Body of pancreas (tissue), 4 donors: ENCODE data around the gene QPCTL. TPM values are rescaled to one million over a fixed set of nuclear protein-coding genes. Genes with fewer than 3 reads are reported as not detected.

Source experiments
- ATAC-seq: fragments of 150-250 bp; one replicate; pipeline ENCODE4 v1.9.1; 2016
- DNase-seq, 4 donors: peaks; one replicate each; pipeline ENCODE4 v3.0.0-alpha.2; 2019
- H3K27ac ChIP-seq, 4 donors: fragments of 200-600 bp; sonication (generic); 1 replicate in 3 of 4; 2 replicates in 1 of 4; pipeline versions ENCODE4 v1.5.1 to v1.6.1; 2016 to 2019; ENCODE audit warnings: mild to moderate bottlenecking in 1 of 4, mixed read lengths in 1 of 4, moderate library complexity in 1 of 4
- H3K27me3 ChIP-seq, 2 donors: fragments of 200-600 bp; sonication (generic); one replicate each; pipeline ENCODE4 v1.6.0; 2016; ENCODE audit warnings: mild to moderate bottlenecking in 1 of 2
- H3K36me3 ChIP-seq, 2 donors: fragments of 200-600 bp; sonication (generic); replicated peaks in 1 of 2; 2 replicates each; pipeline ENCODE4 v1.5.1; 2016; ENCODE audit warnings: low read depth in 2 of 2; ENCODE audit not compliant: insufficient read depth in 1 of 2
- H3K4me1 ChIP-seq: fragments of 200-600 bp; sonication (generic); one replicate; pipeline ENCODE4 v1.6.0; 2016
- H3K4me3 ChIP-seq, 2 donors: fragments of 200-600 bp; sonication (generic); 1 replicate in 1 of 2; 2 replicates in 1 of 2; pipeline ENCODE4 v1.5.1; 2016 to 2019
- H3K9me3 ChIP-seq, 3 donors: fragments of 200-600 bp; sonication (generic); 1 replicate in 2 of 3; 2 replicates in 1 of 3; pipeline ENCODE4 v1.5.1; 2016
- CTCF ChIP-seq, 7 experiments: fragments of 450-650 bp in 4 of 7; fragments of 200-600 bp in 3 of 7; sonication (generic) in 3 of 7; IDR thresholded peaks; one replicate each; pipeline ENCODE4 v1.5.1; 2016 to 2019; ENCODE audit warnings: antibody characterized with exemption in 7 of 7
- POLR2A ChIP-seq, 3 donors: fragments of 450-650 bp; IDR thresholded peaks; one replicate each; pipeline ENCODE4 v1.6.1; 2016; ENCODE audit warnings: antibody characterized with exemption in 3 of 3, mild to moderate bottlenecking in 2 of 3
- WGBS, 2 donors: methylation state at CpG; one replicate each; pipeline ENCODE4 v1.1.5; 2017; 5-methylcytosine and 5-hydroxymethylcytosine counted together
- intact Hi-C: fragments of 100-400 bp; cut with DNase I; formaldehyde crosslinking; loops from one replicate; pipeline ENCODE4 v1.15.1; 2023
- total RNA-seq, 2 donors: library from RNA; depleted of rRNA; stranded (reverse); fragments of >200 nt; gene quantifications; one replicate each; pipeline ENCODE4 v1.1.0, GENCODE V29; 2016

QPCTL gene
- total RNA-seq, 2 donors from 2014 or later: 2.1 to 4.0 TPM

GRCh38 chr19:45705115-45705514, 12.6 kb downstream of the QPCTL start:
- Histone ChIP-seq H3K27ac (no peak overlapping the region), H3K27me3 (no peaks in the 10 kb centered on the region), H3K4me1 (no peaks in the 10 kb centered on the region), H3K9me3 (no peaks in the 10 kb centered on the region), H3K36me3 (peaks cover 0 to 2% of the 10 kb centered on the region in 2 donors), H3K4me3 (no peak overlapping the region)
- ATAC-seq: no peak
- 91 to 92% methylated on average over 3 to 9 of the region's 9 CpGs for WGBS, 2 donors
- TF ChIP-seq POLR2A (IDR thresholded peaks at IDR 0.05) (no peak), CTCF (IDR thresholded peaks at IDR 0.05) (no peak)
- no peak for DNase-seq
- intact Hi-C loops: no loop called here

GRCh38 chr19:45705710-45706415, 13.4 kb downstream of the QPCTL start:
- intact Hi-C loops: no loop called here
- no peak for DNase-seq
- no peaks in the 10 kb centered on the region for H3K9me3 ChIP-seq

GRCh38 chr19:45710356-45711130, 18.1 kb downstream of the QPCTL start:
- WGBS, 2 donors: 70 to 74% methylated on average over 10 of the region's 10 CpGs
- Histone ChIP-seq H3K4me1 (no peaks in the 10 kb centered on the region), H3K4me3 (no peak overlapping the region), H3K9me3 (no peaks in the 10 kb centered on the region), H3K36me3 (peaks cover 4 to 5% of the 10 kb centered on the region in 2 donors), H3K27ac (no peak overlapping the region), H3K27me3 (no peaks in the 10 kb centered on the region)
- TF ChIP-seq CTCF (IDR thresholded peaks at IDR 0.05) (no peak), POLR2A (IDR thresholded peaks at IDR 0.05) (no peak)
- DNase-seq (no peak), ATAC-seq (no peak)
- intact Hi-C loops: no loop called here

More at GRCh38 chr19:45705710-45706415, 13.4 kb downstream of the QPCTL start:
- H3K4me3 ChIP-seq: no peak overlapping the region
- H3K27me3 ChIP-seq: no peaks in the 10 kb centered on the region
- peaks cover 0 to 2% of the 10 kb centered on the region in 2 donors for H3K36me3 ChIP-seq
- no peaks in the 10 kb centered on the region for H3K4me1 ChIP-seq
- 88 to 92% methylated on average over 12 of the region's 12 CpGs for WGBS, 2 donors
- no peak overlapping the region for H3K27ac ChIP-seq
- ATAC-seq: no peak
- TF ChIP-seq CTCF (IDR thresholded peaks at IDR 0.05) (no peak), POLR2A (IDR thresholded peaks at IDR 0.05) (no peak)

GRCh38 chr19:45711851-45712698, 19.6 kb downstream of the QPCTL start:
- 92% methylated on average over 11 to 67 of the region's 76 CpGs for WGBS, 2 donors
- intact Hi-C loops: no loop called here
- Histone ChIP-seq H3K4me1 (peaks cover 9% of the 10 kb centered on the region), H3K27ac (no peak overlapping the region), H3K27me3 (no peaks in the 10 kb centered on the region), H3K9me3 (no peaks in the 10 kb centered on the region), H3K36me3 (peaks cover 4 to 5% of the 10 kb centered on the region in 2 donors), H3K4me3 (no peak overlapping the region)
- ATAC-seq: no peak
- no peak for DNase-seq
- TF ChIP-seq POLR2A (IDR thresholded peaks at IDR 0.05): no peak
- no peak for TF ChIP-seq CTCF (IDR thresholded peaks at IDR 0.05)
